Ureter (tissue), 1 donor: ENCODE measurements around the gene CAMKK2. TPM values are rescaled to one million over a fixed set of nuclear protein-coding genes. Genes with fewer than 3 reads are reported as not detected.
"Not testable (repeated sequence)": the region's sequence is repeated elsewhere in the genome, so short reads cannot be mapped to it uniquely, and the experiment has no call there.

ENCODE experiments used
- DNase-seq: peaks from one replicate; pipeline ENCODE4 v3.0.0-alpha.2; 2020; ENCODE audit warnings: low spot score
- total RNA-seq: library from RNA; stranded (reverse); gene quantifications from one replicate; pipeline ENCODE4 v1.2.4, GENCODE V29; 2023
- donor health status: DM: yes; HTN: yes; CAD: no.

The CAMKK2 gene
- 38.8 TPM for total RNA-seq

- peak; percentile 81 for DNase-seq
Observed at GRCh38 chr12:121296618-121297434, at the start of gene CAMKK2. TSS of gene CAMKK2 (minus strand) at chr12:121296709. CDS start at chr12:121274526, 22,183 bp downstream.

GRCh38 chr12:121345151-121345815, 48.8 kb upstream of the CAMKK2 start:
- DNase-seq: no peak

GRCh38 chr12:121344506-121344905, 48.0 kb upstream of the CAMKK2 start:
- no peak for DNase-seq

GRCh38 chr12:121337416-121337815, 40.9 kb upstream of the CAMKK2 start:
- no peak for DNase-seq

- no peak for DNase-seq
Observed at GRCh38 chr12:121334513-121335343, 38.2 kb upstream of the CAMKK2 start.

- DNase-seq: no peak
Observed at GRCh38 chr12:121333747-121334146, 37.2 kb upstream of the CAMKK2 start.

- DNase-seq: no peak
Observed at GRCh38 chr12:121331248-121331647, 34.7 kb upstream of the CAMKK2 start.

GRCh38 chr12:121330692-121331091, 34.2 kb upstream of the CAMKK2 start:
- DNase-seq: no peak

GRCh38 chr12:121330195-121330594, 33.7 kb upstream of the CAMKK2 start:
- DNase-seq: no peak

- no peak for DNase-seq
Observed at GRCh38 chr12:121328620-121329019, 32.1 kb upstream of the CAMKK2 start.

GRCh38 chr12:121326996-121327674, 30.6 kb upstream of the CAMKK2 start:
- DNase-seq: no peak

- no peak for DNase-seq
Observed at GRCh38 chr12:121325922-121326396, 29.4 kb upstream of the CAMKK2 start.

GRCh38 chr12:121323908-121324307, 27.4 kb upstream of the CAMKK2 start:
- no peak for DNase-seq

- no peak for DNase-seq
Observed at GRCh38 chr12:121318121-121318520, 21.6 kb upstream of the CAMKK2 start.

GRCh38 chr12:121314431-121314830, 17.9 kb upstream of the CAMKK2 start:
- no peak for DNase-seq

- not testable (repeated sequence) for DNase-seq
Observed at GRCh38 chr12:121310231-121310630, 13.7 kb upstream of the CAMKK2 start.

- DNase-seq: not testable (repeated sequence)
Observed at GRCh38 chr12:121307397-121307796, 10.9 kb upstream of the CAMKK2 start.

GRCh38 chr12:121304306-121304705, 7.8 kb upstream of the CAMKK2 start:
- DNase-seq: no peak

GRCh38 chr12:121301876-121302275, 5.4 kb upstream of the CAMKK2 start:
- no peak for DNase-seq

GRCh38 chr12:121300083-121300819, 3.7 kb upstream of the CAMKK2 start:
- DNase-seq: no peak

- no peak for DNase-seq
Observed at GRCh38 chr12:121299662-121300061, 3.2 kb upstream of the CAMKK2 start.
